Astrocyte of the hippocampus (primary cell): Measurements from ENCODE around the gene PPP1R17.

ENCODE experiments used
- DNase-seq: peaks from one replicate; pipeline ENCODE4 v3.0.0; 2011; ENCODE audit warnings: low read depth, low spot score

PPP1R17 gene

DNA sequence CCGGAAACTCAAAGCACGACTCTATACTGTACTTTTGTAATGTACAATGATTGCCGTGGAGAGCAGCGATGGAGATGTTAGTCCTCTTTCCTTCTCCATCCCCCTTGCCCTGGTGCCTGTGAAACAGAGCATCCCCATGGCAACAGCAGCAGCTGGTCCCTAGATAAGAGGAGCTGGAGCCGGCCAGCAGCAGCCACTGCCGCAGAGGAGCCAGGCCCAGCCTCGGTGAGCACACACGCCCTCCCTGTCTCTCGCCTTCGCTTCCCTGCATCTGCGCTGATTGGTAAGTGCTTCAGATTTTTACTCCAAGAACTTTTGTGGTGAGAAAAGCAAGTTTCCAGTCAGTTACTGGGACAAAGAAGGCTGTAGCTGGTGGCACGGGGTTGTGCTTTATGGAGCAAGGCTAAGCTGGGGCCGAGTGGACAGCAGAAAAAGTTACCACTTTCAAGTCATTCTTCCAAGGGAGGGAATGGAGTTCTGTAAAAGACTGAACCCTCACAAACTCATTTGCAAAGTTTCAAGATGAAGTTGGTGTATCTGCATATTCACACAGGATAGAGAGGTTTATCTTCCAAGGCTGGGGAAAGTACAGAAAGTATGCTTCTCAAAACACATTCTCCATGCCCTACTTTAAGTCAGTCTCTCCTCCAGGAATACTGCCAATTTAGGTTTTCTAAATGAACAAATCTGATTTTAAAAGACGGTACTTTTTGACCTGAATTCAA is at the start of gene PPP1R17:
Gene PPP1R17, plus strand, starts transcription at position 192 of the 725 bp plus-strand sequence. CDS start 5,227 bp downstream, outside the sequence.
- DNase-seq = peak; percentile 34

DNA sequence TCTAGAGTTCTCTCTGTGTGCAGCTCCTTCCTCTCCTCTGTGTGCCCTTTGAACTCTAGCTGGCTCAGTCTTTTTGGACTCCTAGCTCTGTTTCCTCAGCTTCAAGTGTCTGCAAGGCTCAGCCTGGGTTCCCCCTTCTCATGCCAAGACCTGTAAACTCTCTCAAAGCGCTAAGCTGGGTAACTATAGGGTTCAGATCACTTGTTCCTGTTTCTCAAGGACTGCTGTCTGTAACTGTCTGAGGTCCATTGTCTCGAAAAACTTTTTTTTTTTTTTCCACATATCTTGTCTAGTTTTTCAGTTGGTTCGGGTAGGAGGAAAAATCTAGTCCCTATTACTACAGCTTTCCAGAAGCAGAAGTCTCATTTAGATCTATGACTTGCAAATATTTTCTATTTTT is 46.6 kb upstream of the PPP1R17 start:
- DNase-seq = no peak

DNA sequence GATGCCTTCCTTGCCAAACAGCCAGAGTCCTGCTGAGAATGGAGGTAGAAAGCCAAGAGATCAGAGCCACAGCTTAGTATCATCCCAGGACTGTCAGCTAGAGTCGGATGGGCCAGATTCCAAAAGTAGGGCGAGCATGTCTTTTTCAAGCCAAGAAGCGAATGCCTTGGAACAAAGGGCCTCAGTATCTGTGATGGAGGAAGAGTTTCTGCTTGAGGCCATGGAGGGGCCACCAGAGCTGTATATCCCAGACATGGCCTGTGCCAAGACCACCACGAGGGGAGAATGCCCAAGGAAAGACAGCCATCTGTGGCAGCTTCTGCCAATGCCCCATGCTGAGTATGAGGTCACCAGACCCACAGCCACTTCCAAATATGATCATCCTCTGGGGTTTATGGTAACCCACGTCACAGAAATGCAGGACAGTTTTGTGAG is 44.3 kb upstream of the PPP1R17 start:
- DNase-seq = no peak

DNA sequence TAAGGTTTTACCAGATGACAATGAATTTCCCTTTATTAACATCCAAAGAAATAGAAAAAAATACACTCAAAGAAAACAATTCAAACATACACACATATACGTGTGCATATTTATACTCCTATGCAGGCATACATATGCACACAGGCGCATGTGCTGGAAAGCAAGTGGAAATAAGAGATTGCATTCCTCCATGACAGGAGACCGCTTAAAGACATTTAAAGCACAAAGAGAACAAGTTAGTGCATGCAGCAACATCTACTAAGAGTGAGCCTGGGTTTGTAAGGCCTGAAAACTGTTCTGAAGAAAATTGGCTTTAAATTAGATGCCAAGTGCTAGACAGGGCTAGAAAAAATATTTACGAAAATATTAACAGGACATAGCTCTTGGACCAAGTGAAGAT is 40.1 kb upstream of the PPP1R17 start:
- DNase-seq = no peak

DNA sequence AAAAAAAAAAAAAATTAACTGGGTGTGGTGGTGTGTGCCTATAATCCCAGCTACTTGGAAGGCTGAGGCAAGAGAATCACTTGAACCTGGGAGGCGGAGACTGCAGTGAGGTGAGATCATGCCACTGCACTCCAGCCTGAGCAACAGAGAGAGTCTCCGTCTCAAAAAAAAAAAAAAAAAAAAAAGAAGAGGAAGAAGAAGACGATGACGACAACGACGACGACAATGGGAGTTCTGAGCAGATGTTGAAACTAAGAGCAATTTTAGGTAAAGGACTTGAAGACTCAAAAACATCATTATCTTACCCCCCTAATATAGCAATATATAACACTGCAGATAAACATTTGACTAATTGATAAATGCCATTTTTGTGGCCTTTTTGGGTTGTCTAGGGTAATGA is 39.5 kb upstream of the PPP1R17 start:
- DNase-seq = no peak

DNA sequence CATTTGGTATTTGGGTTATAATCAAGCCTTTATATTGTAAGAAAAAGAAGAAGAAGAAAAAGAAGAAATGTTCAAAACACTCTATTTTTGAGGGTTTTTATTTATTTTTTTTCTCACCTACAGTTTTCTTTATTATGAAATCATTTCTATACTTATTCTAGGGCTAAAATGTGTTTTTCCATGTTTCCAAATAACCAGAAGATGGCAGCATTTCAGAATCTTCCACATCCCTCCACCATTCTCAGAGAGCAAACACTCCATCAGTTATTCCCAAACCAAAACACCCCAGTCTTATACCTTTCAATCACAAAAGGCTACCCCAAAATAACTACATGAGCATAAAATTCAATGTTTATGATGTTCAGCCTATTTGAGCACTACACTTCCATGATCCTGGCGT is 38.7 kb upstream of the PPP1R17 start:
- peak; percentile 30 for DNase-seq

DNA sequence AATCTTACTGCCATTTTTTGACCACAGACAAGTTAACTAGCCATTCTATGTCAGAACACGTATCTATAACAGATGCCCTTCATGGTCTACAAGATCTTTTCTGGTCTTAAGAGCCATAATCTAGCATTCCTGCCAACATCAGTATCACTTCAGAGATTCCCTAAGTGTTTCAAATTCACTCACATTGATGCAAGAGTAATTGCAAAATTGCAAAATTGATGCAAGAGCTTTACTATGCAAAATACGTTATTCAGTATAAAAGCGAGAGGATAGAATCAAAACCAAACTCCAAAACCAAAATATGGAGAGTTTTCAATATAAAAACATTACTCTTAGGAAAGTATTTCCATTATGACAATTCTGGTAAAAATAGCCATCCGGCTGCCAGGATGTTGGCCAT is 38.1 kb upstream of the PPP1R17 start:
- DNase-seq = no peak

DNA sequence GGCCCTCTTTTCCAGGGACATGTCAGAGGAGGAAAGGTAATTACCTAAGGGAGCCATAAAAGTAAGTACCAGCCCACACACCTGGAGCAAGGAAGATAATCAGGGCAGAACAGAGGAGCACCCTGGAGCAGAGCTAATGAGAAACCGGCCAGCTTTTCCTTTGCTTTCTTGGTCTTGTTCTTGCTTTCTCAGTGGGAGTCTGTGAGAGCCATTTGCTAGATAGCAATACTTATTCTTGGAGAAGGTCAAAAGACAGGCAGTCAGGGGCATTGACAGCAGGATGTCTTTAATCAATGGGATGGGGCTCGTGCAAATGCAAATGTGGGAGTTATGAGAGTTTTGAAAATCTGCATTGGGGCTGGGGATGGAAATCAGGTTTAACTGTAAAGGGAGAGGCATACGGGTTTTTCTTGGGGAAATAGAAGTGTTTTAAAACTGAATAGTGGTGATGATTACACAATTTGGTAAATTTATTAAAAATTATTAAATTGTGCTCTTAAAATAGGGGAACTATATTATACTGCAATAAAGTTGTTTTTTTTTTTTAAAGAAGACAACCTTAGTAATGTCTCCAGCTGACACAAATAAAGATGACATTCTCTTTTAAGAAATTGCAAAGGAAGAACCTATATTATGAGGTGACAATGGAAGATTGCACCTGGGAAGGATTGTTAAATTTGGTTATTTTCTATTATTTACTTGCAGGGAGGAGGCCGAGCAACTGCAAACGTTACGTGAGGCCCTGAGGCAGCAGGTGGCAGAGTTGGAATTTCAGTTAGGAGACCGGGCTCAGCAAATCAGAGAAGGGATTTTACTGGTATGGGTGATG is 35.6 kb upstream of the PPP1R17 start:
- DNase-seq = no peak

DNA sequence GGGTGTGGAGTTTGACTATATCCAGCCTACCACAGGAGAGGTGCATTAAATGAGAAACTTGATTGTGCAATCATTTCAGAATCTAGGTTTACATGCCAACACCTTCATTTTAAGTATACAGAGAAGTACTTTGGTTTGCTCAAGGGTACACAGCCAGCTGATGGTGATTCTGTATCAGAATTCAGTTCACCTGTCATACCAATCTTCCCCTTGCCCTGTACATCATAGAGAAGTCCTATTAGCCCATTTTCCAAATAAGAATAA is 35.0 kb upstream of the PPP1R17 start:
- no peak for DNase-seq

DNA sequence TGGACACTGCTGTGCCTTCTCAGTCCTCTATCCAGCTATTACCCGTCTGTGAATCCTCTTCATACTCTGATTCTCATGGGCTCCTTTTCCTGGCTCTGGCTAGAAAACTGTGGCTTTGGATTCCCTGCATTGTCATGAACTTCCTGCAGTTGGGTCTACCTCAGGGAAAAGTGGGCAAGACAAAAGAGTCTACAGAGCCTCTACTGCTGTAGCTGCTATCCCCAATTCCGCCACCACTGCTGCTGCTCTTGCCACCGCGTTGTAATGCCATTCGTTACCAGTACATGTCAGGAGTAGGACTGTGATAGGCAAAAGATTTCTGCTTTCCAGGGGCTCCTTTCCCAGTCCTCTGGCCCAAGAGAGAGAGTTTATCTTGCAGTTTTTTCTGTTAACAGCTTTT is 23.9 kb upstream of the PPP1R17 start:
- no peak for DNase-seq

DNA sequence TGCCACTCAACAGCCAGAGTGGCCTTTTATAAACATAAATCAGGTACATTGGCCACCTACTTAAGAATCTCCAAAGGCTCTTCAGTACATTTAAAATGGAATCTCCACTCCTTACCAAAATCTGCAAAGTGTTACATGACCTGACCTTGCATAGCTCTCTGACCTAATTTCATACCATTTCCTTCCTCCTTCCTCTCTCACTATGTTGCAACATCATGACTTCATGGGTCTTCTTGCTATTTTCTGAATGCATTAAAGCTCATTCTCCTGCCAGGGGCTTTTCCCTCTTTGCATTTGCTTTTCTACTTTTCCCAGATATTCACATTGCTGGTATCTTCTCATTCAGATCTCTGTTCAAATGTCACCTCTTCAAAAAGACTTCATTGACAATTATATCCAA is 22.1 kb upstream of the PPP1R17 start:
- DNase-seq = no peak

DNA sequence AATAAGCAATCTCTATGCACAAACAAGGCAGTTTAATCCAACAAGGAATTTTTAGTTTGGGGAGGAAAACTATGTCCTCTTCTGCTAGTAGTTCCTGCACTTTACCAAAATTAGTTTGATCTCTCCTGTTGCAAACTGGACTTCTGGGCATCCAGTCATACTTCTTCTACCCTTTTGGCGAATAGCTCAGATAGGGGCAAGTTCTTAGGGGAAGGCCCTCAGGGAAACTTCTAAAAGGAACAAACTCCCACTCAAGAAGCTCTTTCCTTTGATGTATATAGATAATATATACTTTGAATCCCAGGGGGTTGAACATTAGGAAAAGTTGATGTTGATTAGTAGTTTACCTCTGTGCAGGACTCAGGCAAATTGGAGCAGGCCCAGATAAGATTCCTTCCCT is 21.5 kb upstream of the PPP1R17 start:
- no peak for DNase-seq

DNA sequence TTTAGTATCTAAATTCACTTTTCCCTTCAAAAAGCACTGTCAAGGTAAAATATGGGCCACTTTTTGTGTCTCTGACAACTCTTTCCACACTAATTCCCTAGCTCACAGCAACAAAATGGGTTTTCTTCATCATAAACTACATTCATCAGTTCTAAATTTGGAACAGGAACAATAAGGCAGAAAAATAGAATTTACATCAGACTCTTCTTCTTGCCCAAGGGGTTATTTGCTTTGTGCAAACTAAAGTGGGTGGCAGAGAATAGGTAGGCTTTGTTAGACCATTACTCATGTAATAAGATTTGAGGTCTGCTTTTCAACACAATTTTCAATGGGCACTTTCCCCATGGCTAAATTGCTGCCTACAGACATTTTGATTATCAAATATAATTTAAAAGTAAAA is 17.6 kb upstream of the PPP1R17 start:
- no peak for DNase-seq

DNA sequence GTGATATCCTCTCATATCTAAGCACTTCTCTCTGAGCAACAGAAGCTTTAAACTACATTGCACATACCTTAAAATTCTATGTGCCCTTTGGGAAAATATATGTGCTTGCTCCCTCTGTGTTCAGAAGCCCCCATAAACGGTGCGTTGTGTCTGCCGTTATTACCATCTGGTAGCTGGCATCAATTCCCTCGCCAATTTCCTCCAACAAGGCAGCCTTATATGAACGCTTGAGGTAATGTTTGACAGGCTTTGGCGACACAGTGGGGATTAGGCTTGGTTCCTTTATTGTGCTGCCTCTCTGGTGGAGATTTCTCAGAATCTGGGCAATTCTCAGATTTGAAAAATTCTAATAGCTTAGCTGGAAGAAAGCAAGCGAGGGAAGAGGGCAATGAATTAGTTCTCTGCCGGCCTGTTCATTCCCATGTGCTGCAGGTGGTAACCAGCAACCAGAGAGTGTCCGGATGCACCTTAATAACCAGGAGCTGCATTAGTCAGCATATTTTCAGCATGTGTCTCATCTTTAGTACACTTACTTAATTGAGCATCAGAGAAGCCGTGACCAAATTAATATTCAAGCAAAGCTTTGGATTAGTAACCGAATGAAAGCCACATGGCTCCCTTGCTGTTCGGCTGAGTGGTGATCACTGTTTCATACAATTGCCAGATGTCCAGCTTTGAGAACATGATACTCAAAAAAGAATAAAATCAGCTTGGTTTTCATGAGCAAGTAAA is 7.3 kb upstream of the PPP1R17 start:
- no peak for DNase-seq

DNA sequence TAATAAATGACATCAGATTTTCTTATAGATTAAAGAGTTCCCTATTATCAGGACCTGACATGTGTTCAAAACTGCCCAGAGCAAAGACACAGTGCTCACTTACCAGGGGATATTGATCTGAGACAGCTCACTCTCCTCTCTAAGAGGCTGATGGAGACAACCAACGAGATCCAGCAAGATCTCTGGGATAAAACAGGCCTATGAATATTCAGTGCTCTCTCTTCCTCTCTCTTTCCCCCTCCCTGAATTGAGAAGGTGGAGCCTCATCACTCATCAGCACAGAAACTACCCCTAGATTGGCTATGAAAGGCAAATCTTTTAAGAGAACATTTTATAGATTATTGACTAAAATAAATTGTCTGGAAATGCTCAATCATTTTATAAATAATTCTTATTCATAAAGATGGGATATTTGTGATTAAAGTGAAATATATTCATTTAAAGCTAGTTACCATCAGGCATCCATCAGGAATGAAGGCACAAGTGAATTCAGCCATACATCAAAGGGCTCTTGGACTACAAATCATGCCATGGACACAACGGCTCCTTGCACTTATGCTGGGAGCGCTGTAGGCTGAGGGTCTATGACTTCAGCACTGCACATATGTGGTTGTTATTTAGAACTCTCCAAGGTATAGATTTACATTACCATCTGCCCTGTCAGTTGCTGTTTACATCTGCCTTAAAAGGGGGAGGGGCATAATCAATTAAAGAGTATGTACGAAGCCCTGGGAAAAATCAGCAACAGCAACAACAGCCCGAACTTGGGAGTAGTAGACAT is 3.4 kb upstream of the PPP1R17 start:
- no peak for DNase-seq

DNA sequence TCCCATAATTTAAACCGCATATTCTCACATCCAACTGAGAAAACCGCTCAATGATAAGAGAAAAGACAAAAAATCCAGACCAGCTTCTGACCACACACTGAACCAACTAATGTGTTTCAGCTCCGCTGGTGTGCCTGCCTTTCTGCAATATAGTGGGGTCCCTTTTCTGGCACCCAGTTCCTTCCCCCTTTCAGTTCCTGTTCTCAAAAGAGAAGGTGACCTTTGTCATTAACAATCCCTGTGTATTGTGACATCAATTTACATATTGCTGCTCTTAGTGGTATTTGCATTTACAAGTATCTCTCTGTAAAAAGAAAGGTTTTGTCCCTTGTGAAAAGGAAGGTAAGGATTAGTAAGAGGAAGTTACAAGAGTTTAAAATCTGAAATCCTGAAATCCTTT is 1.4 kb downstream of the PPP1R17 start:
- no peak for DNase-seq

DNA sequence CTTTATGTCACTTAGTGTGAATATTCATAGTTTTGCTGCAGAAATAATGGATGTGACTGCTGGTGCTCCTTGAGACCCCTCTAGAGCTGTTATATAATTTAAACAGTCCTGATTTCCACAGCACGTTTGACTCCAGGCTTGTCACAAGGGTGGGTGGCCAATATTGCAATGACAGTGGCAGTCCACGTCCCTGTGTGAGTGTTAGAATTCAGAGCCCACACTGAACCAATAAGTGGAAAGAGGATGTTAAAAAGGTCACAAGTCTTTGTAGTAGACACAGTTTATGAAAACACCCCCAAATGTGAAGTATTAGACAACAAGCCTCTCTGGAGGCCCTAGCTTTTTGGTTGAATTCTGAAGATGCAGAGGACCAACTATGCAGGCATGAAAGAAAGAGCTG is 2.0 kb downstream of the PPP1R17 start:
- no peak for DNase-seq

DNA sequence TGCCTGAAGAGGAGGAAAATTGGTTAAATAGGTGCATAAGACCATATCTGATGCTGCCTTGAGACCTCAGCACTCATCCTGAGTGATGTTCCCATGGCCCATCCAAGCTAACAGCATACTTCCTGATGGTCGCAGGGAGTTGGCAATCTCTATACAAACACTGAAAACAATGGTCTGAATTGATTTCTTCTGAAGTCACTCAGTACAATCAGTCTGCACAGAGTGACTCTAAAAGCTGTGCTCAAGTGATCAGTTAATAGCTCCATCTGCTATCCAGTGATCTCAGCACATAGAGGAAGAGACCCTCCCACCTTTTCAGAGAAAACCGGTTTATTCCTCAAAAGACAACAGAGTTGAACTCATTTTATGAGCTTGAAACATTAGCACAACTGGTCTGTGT is 3.9 kb downstream of the PPP1R17 start:
- no peak for DNase-seq

DNA sequence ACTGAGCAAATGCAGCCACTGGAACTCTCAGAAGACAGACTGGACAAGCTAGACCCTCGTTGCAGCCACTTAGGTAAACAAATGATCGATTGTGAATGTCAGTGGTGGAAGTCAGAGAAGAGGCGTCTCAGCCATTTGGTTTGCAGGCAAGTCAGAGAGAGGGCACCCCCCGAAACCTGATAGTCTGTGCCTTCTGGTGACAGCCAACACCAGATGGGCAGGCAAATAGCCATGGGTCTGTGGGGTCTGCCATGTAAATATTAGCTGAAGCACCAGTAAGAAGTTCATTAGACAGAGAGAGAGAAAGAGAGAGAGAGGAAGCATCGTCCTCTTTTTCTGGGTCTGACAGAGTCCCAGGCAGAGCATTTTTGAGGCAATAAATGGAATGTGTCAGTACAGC is 5.4 kb downstream of the PPP1R17 start:
- DNase-seq = no peak

DNA sequence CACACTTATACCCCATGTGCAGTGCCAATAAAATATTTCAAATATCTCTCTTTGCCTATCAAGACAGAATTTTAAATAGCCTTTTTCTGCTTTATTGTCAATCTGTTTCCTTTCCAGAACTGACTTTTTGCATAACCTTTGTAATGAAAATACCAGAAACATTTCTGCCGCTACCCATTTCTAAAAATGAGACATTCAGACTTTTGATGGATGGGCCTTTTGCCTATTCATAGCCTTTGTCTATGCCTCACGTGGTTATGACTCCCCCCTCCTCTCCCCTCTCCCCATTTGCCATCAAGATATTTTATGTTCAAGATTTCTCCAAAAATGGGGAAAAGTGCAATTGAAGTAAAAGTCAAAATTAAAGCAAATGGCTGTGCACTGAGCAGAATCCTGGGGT is 5.9 kb downstream of the PPP1R17 start:
- DNase-seq = no peak

DNA sequence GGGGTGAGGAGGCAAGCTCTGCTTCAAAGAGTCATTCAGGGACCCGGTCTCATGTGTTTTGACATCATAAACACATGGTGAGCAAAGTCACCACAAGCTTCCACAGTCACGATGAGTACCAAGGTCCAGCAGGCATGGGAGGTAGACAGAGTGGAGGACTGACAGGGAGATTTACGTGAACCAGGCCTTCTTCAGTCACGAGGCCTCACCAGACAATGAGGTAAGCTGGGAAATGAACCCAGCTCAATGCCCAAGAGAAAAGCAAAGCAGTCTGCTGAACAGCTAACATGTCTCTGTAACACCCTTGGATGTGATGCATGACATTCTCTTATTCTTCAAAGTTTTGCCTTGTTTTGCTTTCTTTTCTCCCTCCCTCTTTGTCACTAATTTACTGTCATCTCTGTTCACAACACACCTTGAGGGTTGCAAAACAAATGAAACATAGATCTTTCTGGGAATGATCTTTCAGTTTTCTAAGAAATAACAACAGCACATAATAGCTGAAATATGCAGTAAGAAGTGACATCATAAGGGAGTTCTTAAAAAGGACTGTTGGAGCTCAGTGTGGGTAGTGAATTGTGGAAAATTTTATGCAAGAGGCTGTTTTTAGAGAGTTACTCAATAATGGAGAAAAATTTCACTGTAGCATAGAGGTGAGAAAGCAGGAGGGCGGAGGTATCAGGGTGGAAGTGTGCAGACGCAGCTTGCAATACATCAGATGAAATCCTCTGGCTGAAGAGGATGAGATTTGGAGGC is 9.0 kb downstream of the PPP1R17 start:
- peak; percentile 2 for DNase-seq
